Upper lobe of left lung (tissue), 4 donors: ENCODE data around the gene RFX2.

ENCODE experiments used
- CTCF ChIP-seq, 6 experiments: fragments of 450-650 bp in 4 of 6; fragments of 200-600 bp in 2 of 6; sonication (generic) in 2 of 6; IDR thresholded peaks; one replicate each; pipeline ENCODE4 v1.5.1; 2016 to 2019; ENCODE audit warnings: antibody characterized with exemption in 6 of 6
- EP300 ChIP-seq, 4 donors: sonication (generic); formaldehyde crosslinking; IDR thresholded peaks; one replicate each; pipeline ENCODE4 v1.5.1; 2017; ENCODE audit warnings: antibody characterized with exemption in 4 of 4, control low read depth in 2 of 4

- TF ChIP-seq EP300 (IDR thresholded peaks at IDR 0.05) (peak in 1 of 4 donors; percentile 41), CTCF (IDR thresholded peaks at IDR 0.05) (no peak)
Observed at GRCh38 chr19:5966215-5966614, 144.1 kb downstream of the RFX2 start.
